CD4-positive, alpha-beta T cell treated with Interleukin-15 for 1 hour (primary cell): ENCODE data around the gene ATG16L1.
A peak's percentile ranks its signal among the peaks of the same experiment; 100 is the strongest.

ENCODE experiments used
- DNase-seq: peaks from one replicate; pipeline ENCODE4 v3.0.0-alpha.2; 2020

ATG16L1 gene

DNA sequence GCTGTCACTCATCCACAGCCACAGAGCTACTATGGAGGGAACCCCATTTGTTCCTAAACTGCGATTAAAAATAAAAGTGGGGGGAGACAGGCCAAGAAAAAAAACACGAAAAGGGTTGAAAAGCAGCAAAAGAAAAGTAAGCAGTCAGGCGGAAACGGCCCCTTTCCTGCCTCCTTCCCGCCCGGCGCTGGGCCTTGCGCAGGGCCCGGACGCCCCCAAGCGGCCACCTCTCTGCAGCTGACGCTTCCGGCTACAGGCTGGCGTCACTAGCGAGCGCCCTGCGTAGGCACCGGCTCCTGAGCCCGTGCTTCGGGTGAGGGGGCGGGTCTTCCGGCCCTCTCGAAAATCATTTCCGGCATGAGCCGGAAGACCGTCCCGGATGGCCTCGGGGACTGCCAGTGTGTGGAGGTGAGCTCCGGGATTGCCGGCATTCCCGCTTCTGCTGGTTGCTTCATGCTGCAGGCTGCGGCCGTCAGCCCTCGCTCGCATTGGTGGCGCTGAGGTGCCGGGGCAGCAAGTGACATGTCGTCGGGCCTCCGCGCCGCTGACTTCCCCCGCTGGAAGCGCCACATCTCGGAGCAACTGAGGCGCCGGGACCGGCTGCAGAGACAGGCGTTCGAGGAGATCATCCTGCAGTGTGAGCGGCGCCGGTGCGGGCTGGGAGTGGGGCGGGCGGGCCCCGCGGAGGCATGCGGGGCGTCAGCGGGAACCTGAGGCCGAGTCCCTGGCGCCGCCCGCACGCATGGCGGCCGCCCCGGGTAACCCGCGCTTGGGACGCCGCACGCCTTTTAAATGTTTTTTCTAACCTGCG, at the start of gene ATG16L1:
TSS of gene ATG16L1 (plus strand) at position 368 of the 811 bp plus-strand sequence. CDS start at position 523, 155 bp downstream.
- DNase-seq, result peak; percentile 96

DNA sequence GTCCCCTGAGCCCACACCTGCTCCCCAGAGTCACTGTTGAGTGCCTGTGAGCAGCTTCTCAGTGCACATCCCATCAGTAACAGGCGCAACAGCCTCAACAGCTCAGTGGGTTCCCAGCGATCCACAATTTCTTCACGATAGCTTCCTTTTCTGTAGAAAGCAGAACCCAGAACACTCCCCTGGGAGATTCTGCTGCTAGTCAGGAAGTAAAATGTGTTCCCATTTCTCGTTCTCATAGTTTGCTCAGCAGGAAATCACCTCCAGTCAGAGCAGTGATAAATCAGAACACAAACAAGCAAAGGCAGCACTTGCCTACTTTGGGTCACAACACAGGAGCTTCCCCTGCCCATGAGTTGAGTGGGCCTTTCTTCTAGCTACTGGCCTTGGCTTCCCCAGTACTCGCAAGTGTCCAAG, 48.9 kb upstream of the ATG16L1 start:
- no peak for DNase-seq

DNA sequence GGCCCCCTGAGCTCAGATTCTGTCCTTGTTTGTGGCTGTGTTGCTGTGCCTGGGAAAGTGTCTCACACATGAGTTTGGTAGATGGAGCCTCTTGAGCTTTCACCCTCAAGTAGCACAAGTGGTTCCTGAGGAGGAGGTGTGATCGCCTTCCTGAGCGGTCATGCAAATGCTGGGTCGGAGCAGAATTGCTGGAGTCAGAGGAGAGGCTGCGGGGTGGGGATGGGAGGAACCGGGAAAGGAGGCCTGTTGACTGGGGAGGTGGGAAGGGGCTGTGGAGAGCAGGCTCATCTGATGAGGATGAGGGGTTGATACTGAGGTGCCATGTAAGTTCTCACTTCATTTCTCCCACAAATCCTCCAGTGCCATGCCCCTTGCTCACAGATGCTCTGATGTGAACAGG, 48.4 kb upstream of the ATG16L1 start:
- DNase-seq, result no peak

DNA sequence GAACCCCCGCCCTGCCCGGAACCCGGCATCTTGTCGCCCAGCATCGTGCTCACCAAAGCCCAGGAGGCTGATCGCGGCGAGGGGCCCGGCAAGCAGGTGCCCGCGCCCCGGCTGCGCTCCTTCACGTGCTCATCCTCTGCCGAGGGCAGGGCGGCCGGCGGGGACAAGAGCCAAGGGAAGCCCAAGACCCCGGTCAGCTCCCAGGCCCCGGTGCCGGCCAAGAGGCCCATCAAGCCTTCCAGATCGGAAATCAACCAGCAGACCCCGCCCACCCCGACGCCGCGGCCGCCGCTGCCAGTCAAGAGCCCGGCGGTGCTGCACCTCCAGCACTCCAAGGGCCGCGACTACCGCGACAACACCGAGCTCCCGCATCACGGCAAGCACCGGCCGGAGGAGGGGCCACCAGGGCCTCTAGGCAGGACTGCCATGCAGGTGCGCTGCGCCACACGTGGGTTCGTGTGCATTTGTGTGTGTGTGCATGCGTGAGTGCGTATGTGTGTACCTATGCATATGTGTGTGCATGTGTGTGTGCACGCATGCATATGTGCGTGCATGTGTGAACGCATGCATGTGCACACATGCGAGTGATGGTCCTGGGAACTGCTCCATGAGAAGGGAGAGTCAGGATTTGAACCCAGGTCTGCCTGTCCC, 47.1 kb upstream of the ATG16L1 start:
- no peak for DNase-seq

DNA sequence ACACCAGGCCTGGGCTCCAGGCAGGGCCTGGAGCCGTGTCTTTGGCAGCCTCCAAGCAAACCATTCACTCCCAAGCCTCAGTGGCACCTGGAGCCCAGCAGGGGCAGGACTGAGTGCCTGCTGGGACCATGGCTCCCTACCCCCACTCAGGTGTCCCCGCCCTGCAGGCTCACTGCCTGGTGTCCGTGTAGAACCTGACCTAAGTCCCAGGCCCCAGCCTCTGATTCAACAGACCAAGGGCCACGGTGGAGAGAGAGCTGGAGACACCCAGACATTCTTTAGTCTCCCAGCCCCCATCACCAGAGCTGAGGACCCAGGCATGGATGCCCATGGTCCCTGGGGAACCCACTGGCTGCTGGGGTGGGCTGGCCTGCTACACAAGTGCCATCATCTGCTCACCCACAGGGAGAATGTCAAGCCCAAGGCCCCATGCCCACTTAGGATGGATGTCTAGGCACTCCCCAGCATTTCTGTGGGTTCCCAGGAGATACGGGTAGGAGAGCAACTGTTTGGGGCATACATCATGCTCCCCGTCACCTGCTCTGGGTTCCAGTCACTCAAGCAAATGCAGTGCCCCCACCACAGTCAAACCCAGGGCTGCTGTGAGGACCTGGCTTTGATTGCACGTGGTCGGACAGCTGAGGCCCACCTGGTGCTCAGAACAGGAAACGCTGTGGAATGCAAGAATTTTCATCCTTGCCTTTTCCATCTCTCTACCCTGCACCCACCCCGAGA, 42.9 kb upstream of the ATG16L1 start:
- DNase-seq, result no peak

DNA sequence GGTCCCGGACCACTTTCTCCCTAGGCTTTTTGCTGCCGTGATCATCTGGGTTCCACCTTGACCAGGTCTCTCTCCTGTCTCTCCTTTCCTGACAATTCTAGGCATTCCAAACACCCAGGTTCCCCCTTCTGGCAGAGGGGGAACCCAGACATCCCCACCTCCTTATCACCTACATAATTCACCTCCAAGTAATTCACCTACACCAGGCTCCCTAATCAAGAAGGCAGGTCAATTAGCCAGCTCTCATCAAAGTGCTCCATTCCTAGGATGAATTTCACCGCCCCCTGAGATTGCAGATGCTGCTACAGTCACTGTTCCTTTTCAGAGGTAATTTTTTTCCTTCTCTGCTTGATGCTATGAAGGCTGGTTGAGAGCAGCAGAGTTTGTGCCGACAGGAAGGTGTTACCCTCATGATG, 42.3 kb upstream of the ATG16L1 start:
- no peak for DNase-seq

GRCh38 chr2:233209533-233210171, 41.8 kb upstream of the ATG16L1 start:
- no peak for DNase-seq

DNA sequence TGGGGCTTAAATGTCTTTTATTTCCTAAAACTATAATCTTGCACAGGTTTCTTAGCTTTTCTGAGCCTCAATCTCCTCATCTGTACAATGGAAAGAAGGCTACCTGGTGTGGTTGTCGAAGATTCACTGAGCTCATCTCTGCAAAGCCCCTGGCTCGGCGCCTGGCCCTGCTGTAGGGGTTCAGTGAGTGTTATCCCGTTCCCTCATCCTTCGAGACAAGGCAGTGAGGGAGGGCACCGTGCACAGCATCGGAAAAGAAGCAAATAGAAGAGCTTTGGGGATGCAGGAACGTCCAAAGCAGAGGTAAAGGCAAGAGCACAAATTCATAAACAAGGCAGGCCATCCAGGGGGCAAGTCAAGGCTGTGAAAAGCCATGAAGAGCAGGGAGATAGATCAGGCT, 41.2 kb upstream of the ATG16L1 start:
- no peak for DNase-seq

DNA sequence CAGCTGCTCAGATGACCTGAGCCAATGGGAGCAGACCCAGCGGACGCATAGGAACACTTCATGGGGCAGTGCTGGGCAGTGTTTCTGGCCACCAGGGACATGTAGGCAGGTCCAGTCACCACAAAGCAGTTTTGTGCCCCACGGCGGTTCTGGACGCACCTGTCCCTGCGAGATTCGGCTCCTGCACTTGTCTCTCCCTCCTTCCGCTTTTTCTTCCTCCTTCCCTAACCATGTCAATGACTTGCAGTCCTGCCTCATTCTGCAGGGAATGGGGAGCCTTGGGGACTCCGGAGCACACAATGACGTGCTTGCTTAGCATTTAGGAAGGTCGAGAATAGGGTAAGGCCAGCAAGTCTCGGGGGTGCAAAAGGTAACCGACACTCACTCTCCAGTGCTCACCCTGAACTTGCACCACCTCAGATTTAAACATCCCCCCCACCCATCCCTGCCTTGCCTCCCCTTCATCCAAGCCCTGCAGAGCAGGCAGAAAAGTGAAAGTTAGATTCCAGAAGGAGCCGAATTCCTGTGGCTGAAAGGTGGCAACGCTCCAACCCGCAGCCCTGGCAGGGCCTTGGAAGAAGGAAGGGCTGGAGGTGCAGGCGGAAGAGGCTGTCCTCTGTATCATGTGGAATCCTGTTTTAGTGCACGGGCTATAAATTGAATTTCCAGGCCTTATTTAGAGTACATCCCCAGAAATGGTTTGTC, 40.5 kb upstream of the ATG16L1 start:
- no peak for DNase-seq

GRCh38 chr2:233211548-233211895, 40.0 kb upstream of the ATG16L1 start:
- no peak for DNase-seq

- no peak for DNase-seq
These were observed 38.5 kb upstream of the ATG16L1 start for GRCh38 chr2:233213011-233213410.

DNA sequence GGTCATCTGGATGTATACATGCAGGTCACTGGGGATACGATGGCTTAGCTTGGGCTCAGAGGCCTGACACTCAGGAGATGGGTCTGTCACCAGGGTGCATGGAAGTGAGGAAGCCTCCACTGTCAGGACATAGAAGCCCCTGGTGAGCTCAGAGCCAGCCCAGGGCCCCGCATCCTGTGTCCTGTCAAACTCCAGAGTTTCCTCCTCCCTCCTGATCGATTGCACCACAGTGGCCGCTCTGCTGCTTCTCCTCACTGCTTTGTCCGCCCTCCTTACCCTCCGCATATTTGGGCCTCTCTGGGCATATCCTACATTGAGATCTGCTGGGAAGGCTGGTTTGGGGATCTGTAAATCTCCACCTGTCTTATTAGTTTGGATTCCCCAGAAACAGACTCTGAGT, 37.5 kb upstream of the ATG16L1 start:
- no peak for DNase-seq

- DNase-seq, result peak; percentile 34
These were observed 33.5 kb upstream of the ATG16L1 start for GRCh38 chr2:233217892-233218377.

GRCh38 chr2:233218836-233219235, 32.6 kb upstream of the ATG16L1 start:
- DNase-seq, result no peak

GRCh38 chr2:233219848-233220247, 31.6 kb upstream of the ATG16L1 start:
- DNase-seq, result no peak

GRCh38 chr2:233221378-233222063, 30.0 kb upstream of the ATG16L1 start:
- no peak for DNase-seq

DNA sequence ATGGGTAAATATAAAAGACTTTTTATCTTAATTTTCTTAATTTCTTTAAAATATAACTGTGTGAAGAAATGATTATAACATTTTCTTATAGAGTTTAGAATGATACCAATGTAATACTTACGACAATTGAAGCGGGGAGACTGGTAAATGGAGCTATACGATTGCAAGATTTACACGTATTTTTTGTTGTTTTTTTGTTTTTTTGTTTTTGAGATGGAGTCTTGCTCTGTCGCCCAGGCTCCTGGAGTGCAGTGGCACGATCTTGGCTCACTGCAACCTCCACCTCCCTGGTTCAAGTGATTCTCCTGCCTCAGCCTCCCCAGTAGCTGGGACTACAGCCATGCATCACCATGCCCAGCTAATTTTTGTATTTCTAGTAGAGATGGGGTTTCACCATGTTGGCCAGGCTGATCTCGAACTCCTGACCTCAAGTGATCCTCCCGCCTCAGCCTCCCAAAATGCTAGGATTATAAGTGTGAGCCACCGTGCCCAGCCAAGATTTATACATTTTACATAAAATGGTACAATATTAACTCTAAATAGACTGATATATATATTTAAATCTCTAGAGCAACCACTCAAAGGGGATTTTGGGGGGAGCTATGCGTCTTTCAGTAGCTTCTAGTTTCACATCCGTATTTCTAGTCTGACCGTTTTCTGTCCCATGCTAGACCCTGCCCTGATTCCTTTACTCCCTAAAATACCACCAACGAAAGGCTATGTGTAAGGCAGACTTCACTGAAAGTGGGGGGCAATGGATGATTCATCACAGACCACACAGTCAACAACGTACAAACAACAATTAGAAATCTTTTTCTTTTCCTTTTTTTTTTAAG, 28.2 kb upstream of the ATG16L1 start:
- no peak for DNase-seq

GRCh38 chr2:233225230-233226068, 26.0 kb upstream of the ATG16L1 start:
- no peak for DNase-seq

GRCh38 chr2:233226511-233227031, 24.9 kb upstream of the ATG16L1 start:
- DNase-seq, result no peak
